NCI-H345 (cell line): Measurements from ENCODE around the gene PGS1.

Experiments used
- DNase-seq: peaks from one replicate; lab custom pipeline; 2025; lab: John Stamatoyannopoulos, UW

Gene PGS1

DNA sequence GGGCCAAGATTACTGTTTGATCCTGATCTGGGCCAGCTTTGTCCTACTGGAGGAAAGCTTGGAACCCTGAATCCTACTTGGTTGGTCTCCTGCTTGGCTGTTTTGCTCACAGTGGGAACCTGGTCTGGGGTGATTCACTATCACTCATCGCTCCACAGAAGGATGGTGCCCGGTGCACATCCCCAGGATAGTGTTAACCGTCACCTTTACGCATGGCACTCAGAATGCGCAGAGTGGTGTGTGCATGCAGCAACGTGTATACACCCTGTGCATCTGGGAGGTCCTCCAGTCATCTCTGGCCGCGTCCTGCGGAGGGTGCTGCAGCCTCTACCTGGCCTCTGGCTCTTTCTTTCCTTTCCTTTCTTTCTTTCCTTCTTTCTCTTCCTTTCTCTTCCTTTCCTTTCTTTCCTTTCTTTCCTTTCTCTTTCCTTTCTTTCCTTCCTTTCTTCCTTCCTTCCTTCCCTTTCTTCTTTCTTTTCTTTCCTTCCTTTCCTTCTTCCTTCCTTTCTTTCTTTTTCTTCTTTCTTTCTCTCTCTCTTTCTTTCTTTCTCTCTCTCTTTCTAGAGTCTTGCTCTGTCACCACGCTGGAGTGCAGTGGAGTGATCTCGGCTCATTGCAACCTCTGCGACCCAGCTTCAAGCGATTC, 31.7 kb upstream of the PGS1 start:
- DNase-seq = no peak

DNA sequence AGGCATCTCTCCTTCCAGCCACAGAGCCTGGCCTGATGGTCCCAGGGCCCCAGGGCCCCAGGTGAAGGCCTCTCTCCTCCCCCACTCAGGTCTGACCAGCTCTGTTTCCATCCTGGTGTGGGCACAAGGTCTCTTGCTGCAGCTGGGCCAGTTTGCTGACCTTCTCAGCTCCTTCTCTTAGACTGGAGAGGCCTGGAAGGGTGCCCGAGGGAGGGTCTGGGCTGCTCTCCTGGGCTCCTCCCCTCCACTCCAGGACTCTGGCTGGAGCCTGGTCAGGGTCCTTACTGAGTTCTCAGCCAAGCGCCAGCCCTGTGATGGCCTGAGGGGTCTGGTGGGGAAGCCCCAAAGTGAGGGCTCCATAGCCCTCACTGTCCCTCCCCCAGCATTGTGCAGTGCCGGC, 31.0 kb upstream of the PGS1 start:
- no peak for DNase-seq

DNA sequence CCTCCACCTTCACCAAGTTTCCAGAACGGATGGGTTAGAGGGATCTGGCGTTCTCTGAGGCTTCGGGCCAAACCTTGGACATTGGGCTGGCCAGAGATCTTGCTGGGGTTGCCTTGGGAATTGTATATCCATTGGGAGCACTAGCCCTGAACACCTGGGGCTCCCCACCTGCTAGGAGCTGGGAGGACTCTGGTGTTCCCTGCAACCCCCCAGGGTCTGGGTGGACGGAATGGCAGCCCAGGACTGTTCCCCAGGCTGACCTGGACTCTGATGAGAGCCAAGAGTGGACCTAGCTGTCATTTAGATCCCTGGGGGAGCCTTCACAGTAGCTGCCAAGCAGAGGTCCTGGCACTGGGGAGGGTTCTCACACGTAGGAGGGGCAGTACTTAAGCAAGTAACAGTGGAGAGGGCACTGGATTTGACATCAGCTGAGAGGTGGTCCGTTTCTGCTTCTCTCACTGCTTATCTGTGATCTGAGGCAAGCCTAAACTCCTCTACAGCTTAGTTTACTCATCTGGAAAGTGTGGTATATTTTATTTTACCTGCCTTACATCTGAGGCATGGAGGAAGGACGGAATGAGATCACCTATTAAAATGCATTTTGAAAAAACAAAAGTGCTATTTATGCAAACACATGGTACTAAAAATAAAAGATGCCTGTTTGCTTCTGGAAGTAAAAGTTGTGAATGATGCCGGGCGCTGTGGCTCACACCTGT, 30.2 kb upstream of the PGS1 start:
- DNase-seq = no peak

DNA sequence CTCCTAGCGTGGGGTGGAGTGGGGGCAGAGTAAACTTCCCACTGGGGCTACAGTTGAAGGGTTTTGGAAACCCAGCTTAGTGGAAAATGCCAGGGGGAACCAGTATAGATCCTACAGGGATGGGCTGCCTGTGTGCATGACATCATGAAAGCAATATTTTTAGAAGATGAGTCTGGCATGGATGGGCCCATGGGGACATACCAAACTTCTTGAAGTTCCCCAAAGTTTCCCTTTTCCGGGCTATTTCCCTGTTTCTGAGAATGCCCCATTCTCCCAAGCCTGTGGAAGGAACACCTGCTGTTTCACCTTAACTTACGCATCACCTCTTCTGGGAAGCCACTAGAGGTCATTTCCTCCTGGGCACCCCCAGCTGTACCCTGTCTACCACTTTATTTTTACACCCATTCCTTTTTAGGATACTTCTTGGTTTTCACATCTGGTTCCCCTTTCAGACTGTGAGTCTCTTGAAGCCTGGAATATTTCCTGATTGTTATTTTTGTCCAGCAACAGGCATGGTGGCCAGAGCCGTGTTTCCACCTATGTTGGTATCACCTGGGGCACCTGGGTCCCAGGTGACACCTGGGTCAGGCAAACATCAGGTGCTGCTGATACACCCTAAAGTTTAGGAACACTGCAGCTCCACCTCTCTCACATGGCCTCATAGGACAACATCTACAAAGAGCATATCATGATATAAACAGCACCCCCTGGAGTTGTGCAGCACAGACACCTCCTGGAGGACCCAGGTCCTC, 28.4 kb upstream of the PGS1 start:
- DNase-seq = no peak

DNA sequence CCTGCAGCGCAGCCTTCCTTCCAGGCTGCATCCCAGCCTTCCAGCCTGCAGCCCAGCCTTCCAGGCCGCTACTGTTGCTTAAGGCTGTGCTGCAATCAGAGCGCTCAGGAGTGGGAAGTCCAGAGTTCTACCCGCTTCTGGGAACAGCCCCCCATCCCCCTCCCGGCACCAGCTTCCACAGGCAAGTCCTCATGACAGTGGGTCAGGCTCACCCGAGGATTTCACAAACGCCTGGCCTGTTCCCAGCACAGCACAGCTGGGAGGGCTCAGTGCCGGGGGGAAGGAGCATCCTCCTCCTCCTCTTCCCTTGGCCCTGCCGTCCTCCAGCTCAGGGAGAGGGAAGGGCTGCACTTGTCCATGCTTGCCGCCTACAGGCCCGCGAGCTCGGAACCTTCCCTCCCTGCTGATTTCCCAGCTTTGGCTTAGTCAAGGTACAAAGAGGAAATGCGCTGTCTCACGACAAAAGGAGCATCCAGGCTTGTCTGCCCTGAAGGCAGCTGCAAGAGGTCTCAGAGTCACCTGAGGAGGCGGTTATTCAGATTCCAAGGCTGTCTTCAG, 26.9 kb upstream of the PGS1 start:
- DNase-seq = peak; percentile 18

DNA sequence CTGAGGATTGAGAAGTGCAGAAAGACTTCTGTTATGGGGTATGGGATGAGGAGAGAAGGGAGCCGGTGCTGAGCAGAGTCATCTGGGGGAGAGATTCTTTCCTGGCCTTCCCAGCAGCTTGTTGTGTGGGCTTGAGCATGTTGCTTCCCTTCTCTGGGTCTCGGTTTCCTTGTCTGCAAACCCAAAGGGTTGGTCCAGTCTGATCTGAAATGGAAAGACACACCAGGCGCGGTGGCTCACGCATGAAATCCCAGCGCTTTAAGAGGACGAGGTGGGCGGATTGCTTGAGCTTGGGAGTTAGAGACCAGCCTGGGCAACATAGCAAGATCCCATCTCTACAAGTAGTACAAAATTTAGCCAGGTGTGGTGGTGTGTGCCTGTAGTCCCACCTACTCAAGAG, 24.6 kb upstream of the PGS1 start:
- DNase-seq = no peak

DNA sequence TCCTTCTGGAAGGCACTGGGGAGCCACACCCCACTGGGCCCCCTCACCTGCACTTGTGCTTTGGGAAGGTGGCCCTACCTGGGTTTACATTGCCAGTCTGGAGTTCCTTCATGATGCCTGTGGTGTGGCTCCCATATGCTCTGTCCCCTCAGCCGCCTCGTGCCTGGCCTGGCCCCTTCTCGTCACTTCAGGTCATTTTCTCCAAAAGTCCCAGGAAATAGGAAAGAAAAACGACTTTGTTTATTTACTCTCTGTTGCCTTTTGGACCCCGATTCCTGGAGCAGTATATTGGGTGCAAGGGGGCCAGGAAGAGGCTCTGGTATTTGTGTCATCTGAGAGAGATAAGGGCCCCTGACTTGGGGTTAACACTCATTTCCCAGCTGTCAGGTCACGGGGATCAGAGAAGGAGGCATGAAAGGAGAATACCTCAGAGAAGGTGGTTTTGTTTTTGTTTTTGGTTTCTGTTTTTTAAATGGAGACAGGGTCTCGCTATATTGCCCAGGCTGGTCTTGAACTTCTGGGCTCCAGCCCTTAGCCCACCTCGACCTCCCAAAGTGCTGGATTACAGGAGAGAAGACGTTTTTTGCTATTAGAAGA, 23.3 kb upstream of the PGS1 start:
- DNase-seq = no peak

DNA sequence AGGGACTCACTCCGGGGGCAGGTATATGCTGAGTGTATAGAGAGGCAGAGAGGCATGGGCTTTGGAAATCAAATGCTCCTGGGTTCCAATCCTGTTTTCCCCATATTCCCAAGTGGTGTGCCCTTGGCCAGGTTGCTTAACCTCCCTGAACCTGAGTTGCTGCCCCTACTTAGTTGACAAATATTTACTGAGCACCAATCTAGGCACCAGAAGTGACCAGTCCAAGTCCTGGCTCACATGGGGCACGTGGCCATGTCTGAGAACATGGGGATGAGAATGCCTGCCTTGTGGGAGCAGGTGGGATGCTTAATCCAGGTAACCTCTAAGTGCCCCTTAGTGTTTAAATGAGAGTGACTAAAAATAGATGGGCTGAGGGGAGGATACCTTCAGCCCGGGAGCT, 22.7 kb upstream of the PGS1 start:
- DNase-seq = no peak

DNA sequence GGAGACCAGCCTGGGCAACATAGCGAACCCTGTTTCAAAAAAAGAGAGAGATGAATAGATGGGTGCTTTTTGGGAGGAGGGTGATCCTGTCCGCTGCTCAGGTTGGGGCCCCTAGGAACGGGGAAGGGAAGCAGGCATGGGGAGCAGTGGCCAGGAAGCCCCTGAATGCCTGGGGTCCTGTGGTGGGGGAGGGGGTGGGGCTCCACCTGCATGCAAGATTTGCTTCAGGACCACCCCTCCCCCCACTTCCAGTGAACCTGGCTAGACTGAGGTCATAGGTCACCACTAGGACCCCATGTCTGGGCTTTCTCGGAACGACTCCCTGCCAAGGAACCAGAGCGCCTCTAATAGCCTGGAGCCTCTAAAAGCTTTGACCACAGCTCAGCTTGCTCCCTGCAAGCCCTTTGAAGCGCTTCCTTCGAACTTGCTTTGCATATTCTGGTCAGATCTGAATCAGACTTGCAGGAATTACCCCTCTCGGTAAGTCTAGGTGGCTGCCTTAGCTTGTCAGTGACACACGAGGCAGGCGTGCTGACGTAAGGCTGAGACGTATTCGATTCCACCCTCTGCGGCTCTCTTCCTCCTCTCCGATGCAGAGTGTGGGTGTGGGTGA, 22.2 kb upstream of the PGS1 start:
- no peak for DNase-seq

DNA sequence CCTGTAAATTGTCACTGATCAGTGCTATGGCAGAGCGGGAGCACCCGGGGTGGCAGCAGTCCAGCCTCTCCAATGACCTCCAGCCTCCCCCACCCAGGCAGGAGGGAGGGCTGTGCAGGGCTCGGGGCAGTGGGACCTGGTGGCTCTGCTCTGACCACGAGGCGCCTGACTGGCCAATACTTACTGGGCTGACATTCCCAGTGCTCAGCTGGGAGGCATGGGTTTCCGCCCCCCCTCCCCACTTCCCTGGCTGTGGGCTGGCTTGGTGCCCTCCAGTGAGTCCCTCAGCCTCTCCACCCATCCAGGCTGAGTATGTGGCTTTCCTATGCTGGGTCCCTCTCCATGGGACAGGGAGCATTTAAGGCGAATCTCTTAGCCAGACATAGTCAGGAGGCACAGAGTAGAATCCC, 21.3 kb upstream of the PGS1 start:
- DNase-seq = no peak

DNA sequence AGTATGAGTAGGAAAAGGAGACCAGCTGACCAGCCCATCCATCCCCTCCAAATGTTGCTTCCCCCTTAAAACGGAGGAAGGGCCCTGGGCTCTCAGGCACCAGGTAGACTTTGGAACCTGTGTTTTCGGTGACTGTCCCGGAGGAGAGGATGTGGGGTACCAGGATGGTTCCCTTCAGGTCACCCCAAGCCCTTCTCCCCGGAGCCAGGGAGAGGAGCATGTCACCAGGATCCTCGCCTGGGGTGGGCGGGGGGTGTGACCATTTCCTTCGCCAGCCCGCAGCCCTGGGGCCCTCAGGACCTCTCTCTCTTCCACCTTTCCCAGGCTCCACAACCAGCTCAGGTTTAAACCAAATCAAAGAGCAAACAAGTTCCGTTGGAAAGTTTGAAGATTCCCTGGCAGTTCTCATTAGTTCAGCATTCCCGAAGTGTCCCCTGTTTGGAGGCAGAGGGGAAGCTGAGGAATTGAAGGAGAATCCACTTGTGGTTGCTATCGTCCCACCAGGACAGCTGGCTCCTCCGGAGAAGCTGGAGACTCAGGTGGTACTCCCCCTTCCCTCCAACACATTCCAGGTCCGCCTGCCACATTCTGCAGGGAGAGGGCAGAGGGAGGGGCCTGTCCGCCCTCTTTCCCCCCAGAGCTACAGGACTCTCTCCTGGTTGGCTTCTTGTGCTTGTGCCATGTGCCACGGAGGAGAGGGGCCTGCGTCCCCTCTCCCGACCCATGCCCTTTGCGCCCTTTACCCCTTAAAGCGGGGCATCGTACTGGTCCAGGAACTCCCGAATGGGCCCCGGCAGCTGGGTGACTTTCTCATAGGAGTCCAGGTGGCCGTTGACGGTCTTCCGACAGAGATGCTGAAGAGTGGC, 20.5 kb upstream of the PGS1 start:
- no peak for DNase-seq

DNA sequence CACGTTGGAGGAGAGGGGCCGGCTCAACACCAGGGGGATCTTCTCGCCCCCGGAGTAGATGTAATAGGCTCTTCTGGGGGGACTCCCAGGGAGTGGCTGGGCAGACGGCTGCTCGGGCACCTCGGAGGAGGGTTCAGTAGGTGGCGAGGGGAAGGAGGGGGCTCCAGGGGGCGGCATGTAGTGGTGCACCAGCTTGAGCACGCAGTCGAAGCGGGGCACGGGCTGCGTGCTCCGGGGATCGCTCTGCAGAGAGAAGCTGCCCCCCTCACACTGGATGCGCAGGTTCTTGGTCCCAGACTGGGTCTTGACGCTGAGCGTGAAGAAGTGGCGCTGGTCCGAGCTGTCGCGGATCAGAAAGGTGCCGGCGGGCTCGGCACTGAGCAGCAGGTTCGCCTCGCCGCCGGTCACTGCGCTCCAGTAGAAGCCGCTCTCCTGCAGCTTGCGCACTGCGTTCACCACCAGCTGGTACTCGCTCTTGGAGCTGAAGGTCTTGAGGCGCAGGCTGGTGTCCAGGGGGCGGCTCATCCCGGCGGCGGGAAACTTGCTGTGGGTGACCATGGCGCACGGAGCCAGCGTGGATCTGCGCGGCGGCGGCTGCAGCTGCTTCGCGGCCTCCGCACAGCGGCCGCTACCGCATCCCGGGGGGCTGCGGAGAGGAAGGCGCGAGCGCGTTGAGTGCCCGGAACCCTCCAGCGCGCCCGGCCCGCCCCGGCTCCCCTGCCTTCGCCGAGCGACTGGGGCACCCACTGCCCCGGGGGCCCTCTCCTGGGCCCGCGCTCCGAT, 19.7 kb upstream of the PGS1 start:
- no peak for DNase-seq

DNA sequence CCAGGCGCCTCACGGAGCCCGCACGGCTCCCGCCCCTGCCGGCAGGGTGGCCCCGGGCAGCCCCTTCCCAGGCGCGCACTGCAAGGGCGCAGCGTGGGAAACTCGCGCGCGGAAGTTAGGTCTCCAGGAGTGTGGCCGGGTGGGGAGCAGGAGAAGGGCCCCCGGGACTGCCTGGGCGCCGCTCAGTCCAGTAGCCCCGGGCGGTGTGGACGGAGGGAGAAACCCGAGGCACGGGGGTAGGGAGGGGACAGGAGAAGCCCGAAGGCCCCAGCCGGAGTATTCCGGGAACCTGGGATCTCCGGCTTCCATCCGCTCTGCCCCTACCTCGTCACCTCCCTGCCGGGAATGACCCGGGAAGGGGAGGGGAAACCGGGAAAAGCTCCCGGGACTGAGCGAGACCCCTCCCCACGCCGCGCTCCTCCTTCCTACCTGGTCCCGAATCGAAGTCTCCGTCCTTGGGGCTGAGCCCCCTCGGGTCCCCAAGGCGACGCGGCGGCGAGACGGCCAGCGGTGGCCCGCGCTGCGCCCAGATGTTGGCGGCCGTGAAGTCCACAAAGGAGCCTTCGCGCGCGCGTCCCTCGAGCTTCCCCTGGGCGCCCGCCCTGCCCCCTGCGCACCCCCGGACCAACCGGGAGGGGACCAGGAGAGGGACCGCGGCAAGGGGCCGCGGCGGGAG, 19.0 kb upstream of the PGS1 start:
- DNase-seq = no peak

DNA sequence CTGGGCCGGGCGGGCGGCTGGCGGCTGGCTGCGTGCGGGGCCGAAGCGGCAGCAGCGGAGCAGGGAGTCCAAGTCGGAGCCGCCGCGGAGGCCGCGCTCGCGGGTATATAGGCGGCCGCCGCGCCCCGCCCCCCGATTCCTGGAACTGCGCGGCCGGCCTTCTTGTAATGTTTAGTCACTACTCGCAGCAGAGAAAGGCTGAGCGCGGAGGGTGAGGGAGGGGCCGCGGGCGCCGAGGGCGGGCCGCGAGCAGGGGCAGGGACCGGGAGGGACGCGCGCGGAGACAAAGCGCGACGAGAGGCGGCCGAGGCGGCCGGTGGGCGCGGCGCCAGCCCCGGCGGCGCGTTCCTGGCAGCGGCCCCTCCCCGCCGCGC, 18.5 kb upstream of the PGS1 start, which contains the start of gene SOCS3:
Gene SOCS3, minus strand, starts transcription at position 81 of the 374 bp plus-strand sequence. CDS start 982 bp downstream, outside the sequence.
- DNase-seq = peak; percentile 93

DNA sequence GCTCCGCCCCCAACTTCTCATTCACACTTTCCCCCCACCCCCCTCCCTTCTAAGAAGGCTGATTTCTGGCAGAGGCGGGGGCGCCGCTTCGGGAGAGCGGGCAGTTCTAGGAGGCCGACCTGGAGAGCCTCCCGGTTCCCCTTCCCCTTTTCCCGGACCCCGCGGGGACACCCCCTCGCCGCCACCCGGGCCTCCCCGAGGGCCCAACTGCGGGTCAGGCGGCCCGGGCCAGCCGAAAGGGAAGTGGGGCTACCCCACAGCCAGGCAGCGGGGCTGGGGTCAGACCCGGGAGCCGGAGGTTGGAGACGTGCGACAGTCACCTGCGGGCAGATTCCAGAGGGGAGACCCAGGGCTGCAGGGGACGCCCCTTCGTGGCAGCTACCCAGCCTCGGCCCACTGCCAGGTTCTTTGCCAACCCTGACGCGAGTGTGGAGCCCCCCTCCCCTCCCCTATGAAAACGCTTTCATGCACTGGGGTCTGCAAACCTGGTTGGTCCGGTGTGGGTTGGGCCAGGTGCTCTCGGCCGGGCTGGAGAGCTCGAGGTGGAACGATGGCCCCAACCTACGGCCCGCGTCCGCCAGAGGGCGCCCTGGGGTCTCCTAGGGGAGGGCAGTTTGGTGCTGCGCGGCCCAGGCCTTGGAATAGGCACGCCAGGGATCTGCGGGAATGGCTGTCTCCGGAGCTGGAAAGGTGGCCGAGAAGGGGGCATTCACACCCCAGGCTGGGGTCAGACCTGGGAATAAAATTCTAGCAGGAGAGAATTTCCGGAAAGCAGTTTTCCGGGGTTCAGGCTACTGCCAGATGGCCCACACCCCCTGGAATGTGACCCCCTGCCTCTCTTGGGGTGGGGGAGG, 17.9 kb upstream of the PGS1 start:
- peak; percentile 94 for DNase-seq

DNA sequence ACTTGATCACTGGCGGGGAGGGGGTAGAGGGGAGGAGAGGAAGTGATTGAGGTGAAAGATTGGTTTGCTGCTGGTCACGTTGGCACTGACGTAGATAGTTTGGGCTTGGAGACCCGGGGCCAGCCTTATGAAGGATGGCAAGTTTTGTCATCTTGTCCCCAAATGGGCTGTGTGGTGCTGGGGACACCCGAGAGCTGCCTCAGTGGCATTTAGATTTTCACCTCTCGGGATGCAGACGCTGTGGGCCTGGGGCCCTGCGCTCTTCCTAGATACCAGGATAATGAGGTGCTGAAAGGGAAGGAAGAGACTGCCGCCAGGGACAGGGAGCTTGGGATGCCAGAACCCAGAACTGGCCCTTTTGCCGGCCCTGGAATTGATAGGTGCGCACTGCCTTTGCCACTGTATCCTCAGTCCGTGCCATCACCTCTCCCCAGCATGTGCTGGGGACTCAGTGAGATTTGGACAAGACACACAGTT, 17.2 kb upstream of the PGS1 start:
- DNase-seq = no peak

DNA sequence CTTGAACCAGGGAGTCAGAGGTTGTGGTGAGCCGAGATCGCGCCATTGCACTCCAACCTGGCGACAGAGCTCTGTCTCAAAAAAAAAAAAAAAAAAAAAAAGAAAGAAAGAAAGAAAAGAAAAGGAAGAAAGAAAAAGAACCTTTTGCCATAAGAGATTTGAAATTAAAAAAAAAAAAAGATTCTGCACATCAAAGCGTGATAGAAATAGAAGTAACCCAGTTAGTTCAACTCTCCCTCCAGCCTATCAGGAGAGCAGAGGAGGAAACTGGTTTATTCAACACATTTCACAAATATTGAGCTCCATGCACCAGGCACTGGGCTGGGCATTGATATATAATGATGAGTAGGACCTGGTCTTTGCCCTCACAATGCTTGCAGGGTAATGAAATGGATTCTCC, 16.2 kb upstream of the PGS1 start:
- DNase-seq = no peak

DNA sequence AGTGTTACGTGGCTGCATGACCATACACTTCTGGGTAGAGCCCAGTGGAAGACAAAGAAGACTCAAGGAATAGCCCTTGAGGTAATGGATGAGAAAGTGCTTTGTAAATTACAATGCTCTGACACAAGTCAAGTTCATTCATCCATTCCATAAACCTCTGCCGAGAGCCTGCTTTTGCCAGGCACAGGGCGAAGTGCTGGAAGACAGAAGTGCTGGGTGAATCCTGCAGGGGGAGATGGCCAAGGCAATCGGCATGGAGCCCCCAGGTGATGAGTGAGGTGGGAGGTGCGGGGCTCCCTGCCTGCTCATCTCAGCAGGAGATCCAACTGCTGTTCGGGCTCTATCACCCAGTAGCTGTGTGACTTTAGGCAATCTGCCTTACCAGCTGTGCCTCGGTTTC, 15.8 kb upstream of the PGS1 start:
- no peak for DNase-seq
